Fibroblast of villous mesenchyme (primary cell): ENCODE results near the gene RXFP1. TPM values are rescaled to one million over a fixed set of nuclear protein-coding genes. Genes with fewer than 3 reads are reported as not detected.
A peak's percentile ranks its signal among the peaks of the same experiment; 100 is the strongest.

Experiments used
- DNase-seq: peaks from one replicate; pipeline ENCODE4 v3.0.0-alpha.2; 2010; ENCODE audit warnings: low read depth
- H3K4me3 ChIP-seq: 2 replicates; pipeline ENCODE4 v1.5.1; 2011; ENCODE audit warnings: low read depth, mild to moderate bottlenecking, low read length
- total RNA-seq: library from RNA; depleted of rRNA; stranded (reverse); fragments of >200 nt; gene quantifications from 2 replicates; pipeline ENCODE4 v1.2.3, GENCODE V29; 2012
- TF ChIP-seq, protein P1 (sequence below): IDR thresholded peaks from 2 replicates; pipeline ENCODE4 v1.5.1; 2012; ENCODE audit warnings: low read depth, mild to moderate bottlenecking, low read length; ENCODE audit not compliant: insufficient read depth

RXFP1 gene
- total RNA-seq, 1 donor, result 1.7 TPM

- H3K4me3 ChIP-seq, result no peak overlapping the region
- TF ChIP-seq, protein P1, sequence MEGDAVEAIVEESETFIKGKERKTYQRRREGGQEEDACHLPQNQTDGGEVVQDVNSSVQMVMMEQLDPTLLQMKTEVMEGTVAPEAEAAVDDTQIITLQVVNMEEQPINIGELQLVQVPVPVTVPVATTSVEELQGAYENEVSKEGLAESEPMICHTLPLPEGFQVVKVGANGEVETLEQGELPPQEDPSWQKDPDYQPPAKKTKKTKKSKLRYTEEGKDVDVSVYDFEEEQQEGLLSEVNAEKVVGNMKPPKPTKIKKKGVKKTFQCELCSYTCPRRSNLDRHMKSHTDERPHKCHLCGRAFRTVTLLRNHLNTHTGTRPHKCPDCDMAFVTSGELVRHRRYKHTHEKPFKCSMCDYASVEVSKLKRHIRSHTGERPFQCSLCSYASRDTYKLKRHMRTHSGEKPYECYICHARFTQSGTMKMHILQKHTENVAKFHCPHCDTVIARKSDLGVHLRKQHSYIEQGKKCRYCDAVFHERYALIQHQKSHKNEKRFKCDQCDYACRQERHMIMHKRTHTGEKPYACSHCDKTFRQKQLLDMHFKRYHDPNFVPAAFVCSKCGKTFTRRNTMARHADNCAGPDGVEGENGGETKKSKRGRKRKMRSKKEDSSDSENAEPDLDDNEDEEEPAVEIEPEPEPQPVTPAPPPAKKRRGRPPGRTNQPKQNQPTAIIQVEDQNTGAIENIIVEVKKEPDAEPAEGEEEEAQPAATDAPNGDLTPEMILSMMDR, result no peak
- DNase-seq, result no peak
These were observed 9.2 kb downstream of the RXFP1 start for GRCh38 chr4:158530898-158531297.

GRCh38 chr4:158532556-158533231 is 11.0 kb downstream of the RXFP1 start:
- TF ChIP-seq, protein P1, result no peak
- DNase-seq, result no peak
- H3K4me3 ChIP-seq, result no peak overlapping the region

GRCh38 chr4:158534727-158535126 is 13.0 kb downstream of the RXFP1 start:
- no peak for DNase-seq
- TF ChIP-seq, protein P1, result no peak
- H3K4me3 ChIP-seq, result no peak overlapping the region

- TF ChIP-seq, protein P1, result no peak
- DNase-seq, result peak; percentile 63
- H3K4me3 ChIP-seq, result no peak overlapping the region
These were observed 13.5 kb downstream of the RXFP1 start for GRCh38 chr4:158535130-158535614.

DNA sequence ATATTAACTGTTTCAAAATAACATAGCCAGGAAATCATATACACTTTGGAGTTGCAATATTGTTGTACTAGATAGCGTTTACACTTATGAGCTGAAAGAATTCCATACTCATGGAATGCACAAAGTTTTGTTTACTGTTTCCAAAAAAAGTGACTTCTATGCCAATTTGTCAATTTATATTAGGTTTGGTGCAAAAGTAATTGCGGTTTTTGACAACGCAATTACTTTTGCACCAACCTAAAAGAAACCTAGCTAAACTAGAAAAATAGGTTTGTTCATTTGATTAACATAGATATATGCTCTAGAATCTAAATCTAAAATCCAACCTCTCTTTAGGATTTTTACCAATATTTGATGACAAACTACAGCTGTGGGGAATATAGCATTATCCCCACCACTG is 15.2 kb downstream of the RXFP1 start:
- DNase-seq, result no peak
- TF ChIP-seq, protein P1, result no peak
- no peak overlapping the region for H3K4me3 ChIP-seq

DNA sequence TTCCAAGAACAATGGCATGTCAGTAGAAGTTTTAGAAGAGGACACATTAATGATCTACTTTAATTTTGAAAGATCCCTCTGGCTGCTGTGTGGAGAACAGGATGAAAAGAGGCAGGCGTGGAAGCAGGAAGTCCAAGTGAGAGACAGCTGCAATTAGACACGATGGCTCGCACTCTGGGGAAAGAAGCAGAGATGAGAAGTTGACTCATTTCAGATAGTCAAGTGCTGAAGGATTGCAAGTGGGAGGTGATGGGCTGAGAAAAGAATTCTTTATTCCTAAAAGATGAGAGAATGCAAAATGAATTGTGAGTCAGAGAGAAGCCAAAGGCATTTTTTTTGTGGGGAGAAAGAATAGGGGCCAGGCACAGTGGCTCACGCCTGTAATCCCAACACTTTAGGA is 16.5 kb downstream of the RXFP1 start:
- H3K4me3 ChIP-seq, result no peak overlapping the region
- TF ChIP-seq, protein P1, result no peak
- no peak for DNase-seq

DNA sequence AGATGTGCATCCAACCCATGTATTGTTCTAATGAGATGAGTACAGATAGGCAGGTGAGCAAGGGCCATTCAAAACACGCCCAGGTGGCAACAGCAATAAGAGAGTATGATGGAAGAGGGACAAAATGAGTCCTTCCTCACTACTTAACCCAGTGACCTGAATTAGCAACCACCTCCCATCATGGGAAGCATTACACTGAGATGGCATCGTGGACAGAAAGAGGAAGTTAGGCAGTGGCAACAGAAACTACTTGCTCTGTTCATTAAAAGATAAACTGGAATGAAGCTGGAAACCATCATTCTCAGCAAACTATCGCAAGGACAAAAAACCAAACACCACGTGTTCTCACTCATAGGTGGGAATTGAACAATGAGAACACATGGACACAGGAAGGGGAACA is 17.2 kb downstream of the RXFP1 start:
- TF ChIP-seq, protein P1, result no peak
- no peak overlapping the region for H3K4me3 ChIP-seq
- no peak for DNase-seq
